Measurements from ENCODE around the gene TFIP11.

The TFIP11 gene

DNA sequence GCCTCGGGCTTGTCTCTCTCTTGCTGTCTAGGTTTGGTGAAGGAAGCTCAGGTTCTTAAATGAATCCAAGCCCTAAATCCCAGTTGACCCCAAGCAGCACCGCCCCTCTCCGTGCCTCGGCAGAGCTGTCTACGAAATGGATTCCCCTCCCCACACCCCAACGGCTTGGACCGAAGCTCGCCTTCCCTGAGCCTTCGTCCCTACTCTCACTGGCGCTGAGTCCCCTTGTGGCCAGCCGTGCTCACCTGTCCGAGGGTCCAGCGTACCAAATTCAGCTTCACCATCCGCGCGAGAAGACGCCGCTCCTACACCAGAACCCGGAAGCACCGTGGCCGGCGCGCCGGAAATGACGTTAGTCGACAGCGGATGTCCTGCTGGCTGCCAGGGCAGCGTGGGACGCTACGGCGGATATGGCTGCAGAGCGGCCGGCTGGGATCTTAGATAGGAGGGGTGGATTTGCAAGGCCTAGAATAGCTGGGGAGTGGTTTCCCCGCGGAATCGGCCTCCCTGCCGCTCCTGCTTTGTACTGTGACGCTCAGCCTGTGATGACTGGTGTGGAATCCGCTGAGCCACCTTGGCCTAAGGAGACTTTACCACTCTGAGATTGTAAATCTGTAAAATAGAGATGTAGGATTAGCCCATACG lies at the start of gene TFIP11:
Gene TFIP11 (minus strand): TSS at position 325 of the 645 bp plus-strand sequence. CDS start 2,201 bp downstream, outside the sequence.
- DNase-seq = peak; percentile 99

DNA sequence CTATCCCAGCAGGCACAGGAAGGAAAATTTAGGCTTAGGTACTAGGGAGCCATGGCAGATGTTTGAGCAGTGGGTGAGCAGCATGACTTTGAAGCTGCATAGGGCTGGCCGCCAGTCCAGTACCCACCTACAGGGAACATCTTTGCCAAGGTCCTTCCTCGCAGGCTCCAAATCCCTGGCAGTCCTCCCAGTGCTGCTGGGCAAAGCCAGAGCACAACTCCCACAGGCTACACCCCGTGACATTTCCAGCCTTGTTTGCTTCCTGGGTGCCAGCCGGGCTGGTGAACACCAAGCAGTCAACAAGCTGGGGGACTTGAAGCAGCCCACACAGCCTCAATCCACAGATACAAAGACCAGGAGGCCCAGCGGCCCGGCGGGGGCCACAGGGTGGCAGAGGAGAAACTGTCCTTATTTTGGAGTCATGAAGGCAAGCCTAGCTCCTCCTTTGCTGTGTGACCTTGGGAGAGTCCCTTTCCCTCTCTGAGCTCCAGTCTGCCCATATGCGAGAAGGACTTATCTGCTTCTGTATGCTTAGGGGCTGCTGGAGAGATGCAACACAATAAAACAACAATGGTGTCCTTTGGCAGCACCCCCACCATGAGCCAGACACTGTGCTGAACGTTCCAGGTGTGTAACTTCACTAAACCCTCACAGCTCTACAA lies 49.6 kb upstream of the TFIP11 start:
- DNase-seq = no peak

DNA sequence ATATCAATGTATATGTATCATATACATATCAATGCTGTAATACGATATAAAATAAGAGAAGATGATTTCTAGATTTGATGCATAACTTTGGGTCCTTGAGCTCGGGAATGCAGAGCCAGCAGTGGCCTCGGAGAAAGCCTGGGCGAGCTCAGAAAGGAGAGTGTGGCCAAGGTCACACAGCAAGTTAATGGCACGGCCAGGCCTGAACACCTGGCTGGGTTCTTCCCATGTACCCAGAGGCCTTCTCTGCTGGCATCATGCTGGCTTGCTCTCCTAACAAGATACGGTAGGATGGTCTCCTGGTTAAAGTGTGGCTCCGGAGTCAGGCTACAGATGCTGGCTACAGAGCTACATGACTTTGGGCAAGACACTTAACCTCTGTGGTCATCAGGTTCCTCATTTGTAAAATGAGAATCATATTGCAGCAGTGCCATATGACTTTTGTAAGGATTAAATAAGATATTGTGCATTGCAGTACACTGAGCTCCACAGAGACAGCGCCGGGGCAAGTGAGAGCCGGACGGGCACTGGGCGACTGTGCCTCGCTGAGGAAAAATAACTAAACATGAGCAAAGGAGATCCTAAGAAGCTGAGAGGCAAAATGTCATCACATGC lies 47.8 kb upstream of the TFIP11 start:
- no peak for DNase-seq

DNA sequence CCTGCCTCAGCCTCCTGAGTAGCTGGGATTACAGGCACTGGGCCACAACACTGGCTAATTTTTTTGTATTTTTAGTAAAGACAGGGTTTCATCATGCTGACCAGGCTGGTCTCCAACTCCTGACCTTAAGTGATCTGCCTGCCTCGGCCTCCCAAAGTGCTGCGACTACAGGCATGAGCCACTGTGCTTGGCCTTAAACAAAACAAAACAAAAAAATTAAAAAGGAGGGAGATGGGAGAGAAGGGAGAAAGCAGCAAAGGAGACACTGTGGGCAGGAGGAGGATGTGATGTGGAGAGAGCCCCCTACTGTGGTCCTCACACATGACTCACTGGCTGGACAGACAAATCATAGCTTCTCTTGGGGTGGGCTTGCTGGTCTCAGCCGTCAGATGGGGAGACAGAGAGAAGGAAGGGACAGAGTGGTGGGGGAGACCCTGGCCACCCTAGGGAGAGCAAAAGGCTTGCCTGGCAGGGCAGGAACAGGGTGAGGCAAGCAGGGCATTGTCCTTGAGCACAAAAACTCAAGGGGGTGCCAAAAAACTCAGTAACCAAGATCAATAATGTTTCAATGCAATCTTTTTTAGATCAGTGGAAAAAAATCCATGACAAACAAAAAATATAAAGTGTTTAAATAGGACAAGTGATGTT lies 46.1 kb upstream of the TFIP11 start:
- no peak for DNase-seq

DNA sequence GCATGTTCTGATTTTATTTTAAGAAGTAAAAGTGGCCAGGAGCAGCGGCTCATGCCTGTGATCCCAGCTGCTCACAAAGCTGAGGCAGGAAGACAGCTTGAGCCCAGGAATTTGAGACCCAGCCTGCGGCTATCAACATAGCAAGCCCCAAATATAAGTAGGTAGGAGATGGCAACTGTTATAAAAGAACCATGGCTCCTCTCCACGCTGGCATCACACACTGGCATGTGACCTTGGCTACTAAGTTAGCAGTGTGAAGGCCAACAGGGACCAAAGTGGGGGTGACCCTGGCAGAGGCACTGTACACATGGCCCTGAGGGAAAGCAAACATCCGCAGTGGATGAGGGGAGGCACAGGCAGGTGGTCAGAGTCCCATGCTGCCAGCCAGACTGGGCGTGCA lies 44.6 kb upstream of the TFIP11 start:
- DNase-seq = no peak

DNA sequence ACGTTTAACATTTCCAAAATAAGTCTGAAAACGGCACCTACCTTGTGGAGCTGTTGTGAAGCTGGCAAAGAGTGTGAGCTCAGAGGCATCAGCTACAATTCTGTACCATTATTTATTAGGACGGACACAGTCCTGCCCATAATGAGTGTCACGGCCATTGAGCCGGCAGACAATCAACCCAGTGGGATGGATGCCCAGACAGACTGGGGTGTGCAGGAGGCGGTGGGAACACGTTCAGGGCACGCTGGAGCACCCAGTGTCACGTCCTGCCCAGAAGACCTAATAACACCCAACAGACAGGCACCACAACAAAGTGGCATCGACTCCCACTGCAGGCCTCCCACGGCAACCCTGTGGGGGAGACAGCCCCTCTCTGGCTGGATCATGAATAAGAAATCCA lies 43.2 kb upstream of the TFIP11 start:
- no peak for DNase-seq

DNA sequence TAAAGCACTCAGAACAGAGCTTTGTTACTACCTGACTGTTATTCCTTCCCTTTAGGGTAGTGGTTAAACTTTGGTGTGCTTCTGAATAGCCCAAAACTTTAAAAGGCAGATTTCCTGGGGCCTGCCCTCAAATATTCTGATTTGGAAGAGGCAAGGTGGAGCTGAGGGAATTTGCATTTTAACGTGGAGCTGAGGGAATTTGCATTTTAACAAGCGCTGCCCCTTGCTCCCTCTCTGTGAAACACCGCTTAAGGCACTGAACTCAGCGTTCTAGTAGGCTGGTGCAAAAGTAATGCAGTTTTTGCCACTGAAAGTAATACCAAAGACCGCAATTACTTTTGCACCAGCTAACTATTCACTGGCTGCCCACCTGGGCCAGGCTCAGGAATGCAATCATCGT lies 42.7 kb upstream of the TFIP11 start:
- no peak for DNase-seq

DNA sequence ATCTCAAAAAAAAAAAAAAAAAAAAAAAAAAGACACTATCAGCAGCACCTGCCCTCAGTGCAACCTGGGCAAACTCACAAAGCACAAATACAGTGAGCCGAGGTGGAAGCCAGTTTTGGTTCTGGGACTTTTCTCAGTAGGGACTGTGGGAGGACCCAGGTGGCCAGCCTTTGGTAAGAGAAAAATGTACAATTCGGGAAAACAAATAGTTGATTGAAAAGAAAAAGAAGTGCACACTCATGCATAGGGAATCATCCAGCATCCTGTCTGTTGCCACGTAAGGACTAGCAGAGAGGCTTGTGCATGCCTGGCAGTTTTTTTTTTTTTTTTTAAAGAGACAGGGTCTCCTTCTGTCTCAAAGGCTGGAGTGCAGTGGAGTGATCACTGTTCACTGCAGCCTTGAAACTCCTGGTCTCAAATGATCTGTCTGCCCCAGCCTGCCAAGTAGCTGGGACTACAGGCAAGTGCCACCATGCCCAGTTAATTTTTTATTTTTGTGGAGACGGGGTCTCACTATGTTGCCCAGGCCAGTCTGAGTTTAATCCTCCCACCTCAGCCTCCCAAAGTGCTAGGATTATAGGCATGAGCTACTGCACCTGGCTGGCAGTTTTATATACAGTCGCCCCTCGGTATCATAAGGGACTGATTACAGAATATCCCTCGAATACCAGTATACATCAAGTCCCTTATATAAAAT lies 40.9 kb upstream of the TFIP11 start:
- no peak for DNase-seq

DNA sequence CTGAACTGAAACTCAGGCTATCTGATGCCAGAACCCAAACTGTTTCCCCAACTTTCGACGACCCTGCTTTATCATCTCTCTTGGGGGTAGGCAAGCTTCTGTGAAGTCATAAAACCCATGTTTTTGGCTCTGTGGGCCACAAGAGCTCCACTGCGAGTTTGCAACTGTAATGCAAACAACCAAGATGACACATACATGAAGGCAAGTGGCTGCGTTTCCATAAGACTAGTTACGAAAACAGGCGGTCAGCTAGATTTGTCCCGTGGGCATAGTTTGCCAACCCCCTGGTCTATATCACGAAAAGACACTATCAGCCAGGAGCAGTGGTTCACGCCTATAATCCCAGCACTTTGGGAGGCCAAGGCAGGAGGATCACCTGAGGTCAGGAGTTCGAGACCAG lies 40.2 kb upstream of the TFIP11 start:
- DNase-seq = no peak

DNA sequence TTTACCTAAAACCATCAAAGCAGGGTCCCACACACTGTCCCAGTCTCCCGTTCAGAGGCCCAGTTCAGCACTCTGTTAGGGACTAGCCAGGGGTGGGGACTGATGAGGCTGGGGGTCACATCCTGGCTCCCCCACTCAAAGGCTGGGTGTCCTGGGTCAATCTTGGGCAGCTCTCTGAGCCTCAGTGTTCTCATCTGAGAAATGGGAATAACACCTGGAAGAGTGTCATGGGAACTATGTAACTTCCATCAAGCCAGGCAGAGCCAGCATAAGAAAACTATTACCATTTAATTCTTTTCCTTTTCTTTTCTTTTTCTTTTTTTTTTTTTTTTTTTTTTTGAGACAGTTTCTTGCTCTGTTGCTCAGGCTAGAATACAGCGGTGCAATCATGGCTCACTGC lies 39.3 kb upstream of the TFIP11 start:
- no peak for DNase-seq

DNA sequence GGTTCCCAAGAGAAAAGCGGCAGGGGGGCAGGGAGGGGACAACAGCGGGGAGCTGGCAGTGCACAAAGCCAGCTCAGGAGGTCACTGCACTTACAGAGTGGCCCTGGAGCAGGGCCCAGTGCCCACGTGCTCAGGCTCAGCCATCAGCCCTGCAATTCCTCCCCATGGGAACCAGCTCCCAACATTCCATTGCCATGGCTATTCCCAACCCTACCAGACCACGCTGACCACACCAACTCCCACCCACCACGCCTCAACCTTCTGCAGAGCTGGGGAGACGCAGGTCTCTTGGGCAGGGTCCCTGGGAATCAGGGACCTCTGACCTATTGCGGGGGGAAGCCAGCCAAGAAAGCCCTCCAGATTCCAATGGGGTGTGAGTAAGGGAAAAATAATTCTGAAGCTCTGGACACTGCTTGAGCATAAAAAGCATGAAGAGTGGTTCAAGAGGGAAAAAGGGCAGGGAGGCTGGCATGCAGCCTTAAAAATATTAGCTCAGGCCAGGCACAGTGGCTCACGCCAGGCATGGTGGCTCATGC lies 38.3 kb upstream of the TFIP11 start:
- DNase-seq = no peak

DNA sequence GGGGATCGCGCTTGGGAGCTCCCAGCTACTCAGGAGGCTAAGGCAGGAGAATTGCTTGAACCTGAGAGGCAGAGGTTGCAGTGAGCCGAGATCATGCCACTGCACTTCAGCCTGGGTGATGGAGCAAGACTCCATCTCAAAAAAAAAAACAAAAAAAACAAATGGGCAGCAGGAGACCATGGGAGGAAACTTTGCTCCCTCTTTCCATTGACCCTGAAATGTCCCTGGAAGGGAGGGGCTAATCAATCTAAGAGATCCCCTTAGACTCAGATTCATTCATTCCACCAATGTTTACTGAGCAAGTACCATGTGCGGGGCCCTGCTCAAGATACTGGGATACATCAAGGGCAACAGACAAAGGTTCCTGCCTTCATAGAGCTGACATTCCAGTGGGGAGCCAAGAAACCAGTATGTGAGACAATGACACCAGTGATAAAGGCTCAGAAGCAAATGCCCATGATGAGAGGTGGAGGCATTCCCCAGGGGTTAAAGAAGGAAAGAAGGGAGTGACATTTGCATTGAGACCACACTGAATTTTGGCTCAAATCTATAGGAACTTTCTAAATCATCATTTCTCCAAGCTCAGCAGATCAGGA lies 37.7 kb upstream of the TFIP11 start:
- DNase-seq = no peak

DNA sequence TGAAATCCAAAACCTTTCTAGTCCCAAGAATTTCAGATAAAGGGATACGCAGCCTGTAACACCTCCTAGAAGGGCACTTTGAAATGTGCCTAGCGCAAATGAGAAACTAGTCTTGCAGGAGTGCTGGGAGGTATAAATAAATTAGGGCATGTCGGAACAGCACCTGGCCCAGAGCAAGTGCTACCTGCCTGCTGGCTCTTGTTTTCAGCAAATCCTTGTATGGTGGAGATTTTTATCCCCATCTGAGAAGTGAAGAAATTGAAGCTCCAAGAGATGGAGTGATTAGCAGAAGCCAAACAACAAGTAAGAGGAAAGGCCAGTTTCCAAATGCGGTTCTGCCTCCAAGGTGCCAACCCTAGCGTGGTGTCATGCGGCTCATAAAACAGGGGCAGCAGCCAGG lies 36.7 kb upstream of the TFIP11 start:
- DNase-seq = no peak

DNA sequence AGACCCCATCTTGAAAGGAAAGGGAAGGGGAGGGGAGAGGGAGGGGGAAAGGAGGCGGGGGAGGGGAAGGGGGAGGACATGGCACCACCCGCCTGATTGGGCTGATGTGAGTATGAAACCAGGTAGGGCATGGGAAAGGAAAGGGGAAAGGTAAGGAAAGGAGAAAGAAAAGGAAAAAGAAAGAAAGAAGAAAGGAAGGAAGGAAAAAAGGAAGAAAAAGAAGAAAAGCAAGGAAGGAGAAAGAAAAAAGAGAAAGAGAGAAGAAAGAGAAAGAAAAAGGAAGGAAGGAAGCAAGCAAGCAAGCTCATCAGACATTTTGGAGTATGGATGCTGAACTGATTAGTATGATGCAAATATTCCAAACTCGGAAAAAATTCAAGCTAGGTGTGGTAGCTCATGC lies 36.0 kb upstream of the TFIP11 start:
- DNase-seq = no peak

DNA sequence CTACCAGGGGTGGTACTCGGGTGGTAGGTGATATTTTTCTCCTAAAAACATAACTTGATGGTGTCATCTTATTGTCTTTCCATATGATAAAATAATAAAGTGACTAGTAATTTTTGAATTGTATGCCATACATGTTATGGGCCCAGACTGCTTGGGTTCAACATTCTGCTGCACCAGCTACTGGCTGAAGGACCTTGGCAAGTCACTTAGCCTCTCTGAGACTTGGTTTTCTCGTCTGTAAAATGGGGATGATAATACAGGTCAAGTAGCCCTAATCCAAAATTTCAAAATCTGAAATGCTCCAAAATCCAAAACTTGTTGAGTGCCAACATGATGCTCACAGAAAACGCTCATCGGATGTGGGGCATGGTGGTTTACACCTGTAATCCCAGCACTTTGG lies 35.6 kb upstream of the TFIP11 start:
- DNase-seq = no peak

DNA sequence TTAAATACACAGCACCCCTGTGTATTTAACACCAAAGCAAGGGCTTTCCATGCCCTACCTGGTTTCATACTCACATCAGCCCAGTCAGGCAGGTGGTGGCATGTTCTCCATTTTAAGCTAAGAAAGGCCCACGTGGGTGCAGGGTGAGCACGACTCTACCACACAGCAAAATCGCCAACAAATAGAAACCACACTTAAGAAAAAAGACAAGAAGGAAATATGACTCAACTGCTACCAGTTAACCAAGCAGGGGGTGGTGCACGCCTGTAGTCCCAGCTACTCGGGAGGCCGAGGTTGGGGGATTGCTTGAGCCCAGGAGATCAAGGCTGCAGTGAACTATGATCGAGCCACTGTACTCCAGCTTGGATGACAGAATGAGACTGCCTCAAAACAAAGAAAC lies 35.2 kb upstream of the TFIP11 start:
- no peak for DNase-seq

DNA sequence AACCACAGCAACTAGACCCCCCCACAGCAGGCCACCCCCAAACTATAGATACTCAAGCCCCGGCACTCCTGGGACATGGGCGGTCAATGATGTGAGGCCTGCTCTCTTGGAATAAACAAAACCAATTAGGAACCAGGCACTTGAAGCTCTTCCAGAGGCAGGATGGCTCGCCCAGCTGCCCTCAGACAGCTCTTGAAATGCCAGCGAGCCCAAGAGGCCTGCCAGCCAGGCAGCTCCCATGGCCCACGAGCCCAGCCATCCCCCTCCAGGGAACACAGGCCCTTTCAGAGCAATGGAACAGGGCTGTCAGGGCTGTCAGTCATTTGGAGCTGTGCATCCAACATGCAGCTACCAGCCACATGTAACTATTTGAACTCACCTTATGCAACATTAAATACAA lies 34.0 kb upstream of the TFIP11 start:
- DNase-seq = no peak

DNA sequence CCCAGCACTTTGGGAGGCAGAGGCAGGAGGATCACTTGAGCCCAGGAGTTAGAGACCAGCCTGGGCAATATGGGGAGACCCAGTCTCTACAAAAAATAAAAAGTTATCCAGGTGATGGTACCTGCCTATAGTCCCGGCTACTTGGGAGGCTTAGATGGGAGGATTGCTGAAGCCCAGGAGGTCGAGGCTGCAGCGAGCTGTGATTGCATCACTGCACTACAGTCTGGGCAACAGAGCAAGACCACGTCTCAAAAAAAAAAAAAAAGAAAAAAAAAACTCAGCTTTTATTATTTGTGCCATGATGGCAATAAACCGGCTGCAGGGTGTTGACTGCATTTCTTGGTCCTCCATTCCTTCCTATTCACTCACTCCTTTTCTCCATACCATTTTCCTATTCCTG lies 33.6 kb upstream of the TFIP11 start:
- no peak for DNase-seq

DNA sequence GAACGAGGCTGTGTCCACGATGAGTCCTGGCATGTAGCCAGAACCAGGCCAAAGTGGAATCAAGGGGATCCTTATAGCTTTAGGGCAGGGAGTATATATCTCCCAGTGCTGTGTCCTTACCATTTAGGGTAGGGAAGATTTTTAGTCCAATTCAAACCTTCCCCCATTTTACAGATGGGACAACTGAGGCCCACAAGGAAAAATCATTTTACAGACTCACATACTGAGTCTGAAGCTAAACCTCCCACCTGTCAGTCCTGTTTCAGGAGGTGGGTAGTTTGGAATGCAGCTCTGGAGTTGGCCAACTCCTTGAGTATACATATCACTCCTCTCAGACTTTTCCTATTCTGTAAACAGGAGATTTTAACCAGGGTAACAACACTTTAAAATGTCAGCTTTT lies 33.1 kb upstream of the TFIP11 start:
- DNase-seq = no peak

DNA sequence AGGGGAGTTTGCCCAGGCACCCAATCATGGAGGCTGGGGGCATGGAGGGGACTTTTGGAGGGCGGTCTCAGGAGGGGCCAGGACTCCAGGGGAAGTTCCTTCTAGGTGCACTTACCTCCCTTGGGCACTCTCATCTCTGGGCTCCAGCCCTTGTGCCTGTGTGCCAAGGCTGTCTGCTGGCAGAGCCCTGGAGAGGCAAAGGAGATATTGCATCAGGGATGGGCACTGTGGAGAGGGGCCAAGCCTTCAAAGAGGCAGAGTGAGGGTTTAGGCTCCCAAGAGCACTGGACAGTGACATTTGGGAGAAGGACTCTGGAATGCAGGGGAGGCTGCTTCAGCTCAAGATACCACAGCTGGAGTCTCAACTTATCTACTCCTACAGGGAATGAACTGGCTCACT lies 32.2 kb upstream of the TFIP11 start:
- no peak for DNase-seq

DNA sequence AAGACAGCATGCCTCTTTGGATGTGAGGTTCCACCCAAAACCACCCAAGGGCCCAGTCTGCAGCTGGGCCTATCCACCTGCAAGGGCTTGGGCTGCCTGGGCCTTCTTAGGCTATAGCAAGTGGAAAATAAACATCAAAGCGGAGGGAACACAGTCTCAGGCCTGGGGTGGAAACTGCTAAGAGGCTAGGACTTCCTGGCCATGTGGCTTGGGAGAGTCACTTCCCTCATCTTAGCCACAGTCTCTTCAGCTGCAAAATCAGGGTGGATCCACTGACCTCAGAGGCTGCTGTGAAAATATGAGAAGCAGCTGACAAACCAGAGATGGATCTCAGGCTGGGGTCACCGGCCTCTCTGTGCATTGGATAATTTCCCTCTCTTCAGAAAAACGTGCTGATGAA lies 30.6 kb upstream of the TFIP11 start:
- no peak for DNase-seq

DNA sequence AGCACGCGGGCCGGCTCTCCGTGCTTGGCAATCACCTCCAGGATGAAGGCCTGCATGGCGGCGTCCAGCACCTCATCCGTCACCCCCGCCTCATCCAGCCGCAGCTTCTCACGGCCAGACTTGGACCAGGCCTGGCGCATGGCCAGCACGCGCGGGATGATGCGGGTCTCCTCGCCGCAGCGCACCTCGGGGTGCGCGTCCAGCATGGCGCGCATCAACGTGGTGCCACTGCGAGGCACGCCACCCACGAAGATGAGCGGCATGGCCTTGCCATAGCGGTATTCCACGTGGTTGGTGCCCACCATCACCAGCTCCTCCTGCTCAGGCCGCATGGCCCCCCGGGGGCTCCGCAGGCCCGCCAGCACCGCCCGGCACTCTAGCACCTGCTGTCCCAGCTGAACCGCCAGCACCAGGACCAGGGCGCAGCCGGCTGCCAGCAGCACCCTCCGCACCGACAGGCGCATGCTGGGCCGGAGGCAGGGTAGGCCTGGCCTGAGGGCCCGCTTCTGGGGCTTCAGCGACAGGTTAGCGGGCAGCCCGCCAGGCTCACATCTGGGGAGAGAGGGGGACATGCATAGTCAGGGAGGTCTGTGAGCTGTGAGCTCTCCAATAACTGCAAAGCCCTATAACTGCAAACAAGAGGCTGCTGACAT lies 29.0 kb upstream of the TFIP11 start:
- DNase-seq = no peak
